GM18498 (cell line): ENCODE results near the gene SNX30.

ENCODE experiments used
- ATAC-seq: cut with Tn5 transposase; IDR thresholded peaks from one replicate; pipeline ENCODE4 v1.9.1; 2021; ENCODE audit warnings: mild to moderate bottlenecking, moderate library complexity; ENCODE audit not compliant: unreplicated experiment

SNX30 gene

DNA sequence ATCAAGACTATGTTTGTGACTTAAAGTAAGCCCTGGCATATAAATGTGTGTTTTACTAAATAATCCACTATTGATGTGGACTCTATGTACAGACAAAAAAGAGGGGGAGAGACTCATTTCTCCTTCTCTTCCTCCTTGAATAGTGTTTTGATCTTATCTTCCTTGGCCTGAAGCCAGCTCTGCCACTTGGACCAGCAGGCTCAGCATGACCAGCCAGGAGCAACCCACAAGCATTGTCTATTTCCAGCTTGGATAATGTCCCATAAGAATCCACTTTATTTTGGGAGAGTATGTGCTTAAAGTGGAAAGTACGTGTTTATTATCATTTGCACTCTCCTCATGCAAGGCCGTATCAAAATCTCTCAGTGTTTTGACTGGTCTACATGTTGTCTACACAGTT lies 164.0 kb downstream of the SNX30 start:
- ATAC-seq: no peak

DNA sequence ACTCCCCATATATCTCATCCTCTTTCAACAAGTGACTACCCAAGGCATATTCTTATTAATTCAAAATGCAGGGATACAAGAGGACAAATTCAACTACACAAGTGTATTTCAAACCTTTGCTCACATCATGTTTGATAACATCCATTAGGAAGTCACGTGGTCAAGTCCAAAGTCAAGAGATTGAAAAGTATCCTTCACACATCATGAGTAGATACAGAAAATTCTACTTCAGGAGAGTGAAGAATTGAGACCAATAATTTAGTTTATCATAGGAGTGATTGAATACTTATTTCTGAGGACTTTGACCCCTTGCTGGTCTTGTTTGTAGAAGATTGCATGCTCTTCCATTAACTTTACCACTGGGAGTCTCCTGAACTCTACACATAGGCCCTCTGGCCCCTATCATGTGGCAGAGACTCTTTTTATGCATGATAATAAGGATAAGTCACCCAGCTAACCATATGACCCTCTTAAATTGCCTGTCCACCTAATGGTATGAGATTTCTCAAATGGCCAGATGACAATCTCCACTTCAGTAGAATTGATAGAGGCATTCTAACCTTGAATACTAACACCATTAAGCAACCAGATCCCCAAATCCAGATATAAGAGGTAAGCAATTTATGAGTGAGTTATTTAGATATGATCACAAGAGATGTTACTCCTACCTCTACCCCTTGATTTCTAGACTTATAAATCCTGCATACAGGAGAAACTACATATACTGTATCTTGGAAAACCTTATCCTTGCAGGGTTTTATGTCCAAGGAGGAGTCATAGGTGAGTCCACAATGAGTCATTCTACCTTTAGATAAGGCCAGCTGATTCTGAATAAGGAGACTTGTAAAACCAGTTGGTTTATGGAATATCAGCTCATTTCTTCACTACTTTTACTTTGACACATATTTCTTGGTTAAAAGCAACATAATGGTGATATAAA lies 166.8 kb downstream of the SNX30 start:
- no peak for ATAC-seq

DNA sequence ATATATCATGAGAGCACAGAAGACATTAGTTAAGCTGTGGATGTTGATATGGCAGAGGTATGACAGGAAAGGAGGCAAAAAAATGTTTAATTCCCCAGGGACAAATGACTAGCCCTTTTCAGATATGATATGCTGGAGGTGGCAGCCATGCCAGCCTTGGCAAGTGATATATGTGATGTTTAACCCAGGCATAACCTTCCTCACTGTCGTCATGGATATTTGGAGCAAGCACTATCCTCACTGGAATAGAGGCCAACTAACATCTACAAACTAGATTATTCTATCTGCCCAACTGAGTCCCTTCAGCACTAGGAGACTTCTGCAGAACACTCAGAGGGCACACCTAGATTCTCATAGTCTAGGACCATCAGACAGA lies 167.4 kb downstream of the SNX30 start:
- no peak for ATAC-seq

DNA sequence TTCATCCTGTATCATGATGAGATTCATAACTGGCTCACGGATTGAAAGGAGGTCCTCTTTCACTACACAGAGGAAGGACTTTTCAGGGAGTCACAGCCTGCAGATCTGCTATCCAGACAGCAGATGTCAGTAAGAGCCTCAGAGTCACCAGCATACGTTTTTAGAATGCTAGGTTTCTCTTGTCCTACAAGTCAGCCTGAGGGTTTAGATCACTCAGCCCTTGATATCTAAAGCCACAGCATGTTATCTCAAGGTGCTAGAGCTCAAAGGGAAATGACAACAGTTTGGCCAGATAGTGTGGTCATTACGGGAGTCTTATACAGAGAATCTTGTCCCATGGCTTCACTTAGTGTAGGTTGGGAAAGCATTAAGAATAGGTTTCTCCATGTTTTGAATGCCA lies 171.0 kb downstream of the SNX30 start:
- ATAC-seq: peak; percentile 70
